ENCODE results near the gene TXNRD1.
A peak's percentile ranks its signal among the peaks of the same experiment; 100 is the strongest.
"Not testable (repeated sequence)": the region's sequence is repeated elsewhere in the genome, so short reads cannot be mapped to it uniquely, and the experiment has no call there.

Gene TXNRD1

DNA sequence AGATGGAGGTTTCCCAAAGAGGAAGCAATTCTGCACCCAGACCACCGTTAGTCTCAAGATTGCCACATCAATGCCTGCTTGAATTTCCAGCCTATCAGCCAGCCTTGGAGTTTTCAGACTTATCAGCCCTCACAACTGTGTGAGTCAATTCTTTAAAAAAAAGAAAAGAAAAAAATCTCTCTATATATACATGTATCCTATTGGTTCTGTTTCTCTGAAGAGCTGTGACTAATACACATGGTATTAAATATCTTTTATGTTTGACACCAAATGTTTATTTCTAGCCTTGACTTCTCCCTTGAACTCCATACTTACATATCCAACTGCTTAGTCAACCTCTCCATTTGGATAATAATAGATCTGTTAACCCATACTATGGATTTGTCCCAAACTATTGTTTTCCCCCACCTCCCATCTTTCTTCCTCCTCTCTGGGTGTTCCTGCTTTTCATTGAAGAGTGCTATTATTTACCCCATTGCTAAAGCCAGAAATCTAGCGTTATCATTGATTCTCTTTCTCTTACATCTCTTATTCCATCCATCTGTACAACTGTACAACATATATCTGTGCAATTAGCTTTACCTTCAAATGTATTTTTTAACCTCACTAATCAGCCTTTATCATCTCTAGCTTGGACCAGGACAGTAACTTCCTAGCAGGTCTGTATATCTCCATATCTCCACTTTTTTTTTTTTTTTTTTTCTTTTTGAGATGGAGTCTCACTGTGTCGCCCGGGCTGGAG is 65.3 kb downstream of the TXNRD1 start:
- no peak for DNase-seq (ENCODE audit: low spot score)

- no peak for DNase-seq (ENCODE audit: low spot score)
Observed at GRCh38 chr12:104281636-104282035, 66.1 kb downstream of the TXNRD1 start.

DNA sequence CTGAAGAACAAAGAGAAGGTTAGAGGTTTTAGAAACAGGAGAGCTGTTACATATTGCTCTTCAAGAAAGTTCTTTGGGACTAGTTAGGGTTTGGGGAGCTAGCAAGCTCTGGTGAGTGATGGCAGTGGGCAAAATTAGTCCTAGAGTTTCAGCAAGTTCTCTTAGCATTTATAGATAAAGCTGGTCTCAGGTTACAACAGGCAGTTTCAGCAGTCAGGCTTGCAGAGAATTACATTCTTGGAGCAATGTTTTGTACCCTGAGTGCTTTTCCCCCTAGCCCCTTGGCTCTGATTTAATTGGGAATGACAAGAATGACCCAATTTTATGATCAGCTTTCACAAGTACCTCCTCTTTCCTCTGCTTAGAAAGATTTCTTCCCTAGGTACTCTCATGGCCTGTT is 66.5 kb downstream of the TXNRD1 start:
- DNase-seq (ENCODE audit: low spot score): no peak

DNA sequence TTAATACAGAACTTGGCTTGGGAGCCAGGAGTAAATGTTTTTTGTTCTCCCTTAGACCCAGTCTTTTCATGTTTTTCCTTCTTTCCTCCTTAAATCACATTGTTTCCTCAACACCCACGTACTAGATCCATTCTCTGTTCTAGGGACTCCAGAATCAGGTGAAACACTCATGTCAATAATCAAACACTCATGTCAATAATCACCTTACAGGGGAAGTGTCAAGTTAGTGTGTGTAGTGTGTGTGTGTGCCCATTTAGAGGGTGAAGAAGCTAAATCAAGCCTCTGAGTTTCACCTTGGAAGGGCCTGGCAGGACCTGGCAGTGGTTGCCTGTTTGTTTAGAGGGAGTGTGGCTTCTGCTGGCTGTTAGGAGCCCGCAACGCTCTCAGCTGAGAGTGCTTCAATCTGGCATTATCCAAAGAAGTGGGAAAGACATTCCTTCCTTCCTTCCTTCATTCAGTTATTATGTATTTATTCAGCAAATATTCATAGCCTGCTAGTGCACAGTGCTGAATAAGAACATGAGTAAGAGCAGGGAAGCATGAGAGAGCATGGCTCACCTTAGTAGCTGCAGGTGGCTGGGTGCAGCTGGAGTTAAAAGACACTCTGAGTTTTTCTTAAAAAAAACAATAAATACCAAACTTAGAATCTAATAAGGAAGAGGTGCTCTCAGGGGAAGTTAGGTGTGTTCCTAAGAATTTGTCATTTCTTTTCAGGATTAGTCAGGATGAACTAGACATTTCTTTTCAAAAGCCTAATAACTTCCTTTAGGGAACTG is 70.3 kb downstream of the TXNRD1 start:
- no peak for DNase-seq (ENCODE audit: low spot score)

DNA sequence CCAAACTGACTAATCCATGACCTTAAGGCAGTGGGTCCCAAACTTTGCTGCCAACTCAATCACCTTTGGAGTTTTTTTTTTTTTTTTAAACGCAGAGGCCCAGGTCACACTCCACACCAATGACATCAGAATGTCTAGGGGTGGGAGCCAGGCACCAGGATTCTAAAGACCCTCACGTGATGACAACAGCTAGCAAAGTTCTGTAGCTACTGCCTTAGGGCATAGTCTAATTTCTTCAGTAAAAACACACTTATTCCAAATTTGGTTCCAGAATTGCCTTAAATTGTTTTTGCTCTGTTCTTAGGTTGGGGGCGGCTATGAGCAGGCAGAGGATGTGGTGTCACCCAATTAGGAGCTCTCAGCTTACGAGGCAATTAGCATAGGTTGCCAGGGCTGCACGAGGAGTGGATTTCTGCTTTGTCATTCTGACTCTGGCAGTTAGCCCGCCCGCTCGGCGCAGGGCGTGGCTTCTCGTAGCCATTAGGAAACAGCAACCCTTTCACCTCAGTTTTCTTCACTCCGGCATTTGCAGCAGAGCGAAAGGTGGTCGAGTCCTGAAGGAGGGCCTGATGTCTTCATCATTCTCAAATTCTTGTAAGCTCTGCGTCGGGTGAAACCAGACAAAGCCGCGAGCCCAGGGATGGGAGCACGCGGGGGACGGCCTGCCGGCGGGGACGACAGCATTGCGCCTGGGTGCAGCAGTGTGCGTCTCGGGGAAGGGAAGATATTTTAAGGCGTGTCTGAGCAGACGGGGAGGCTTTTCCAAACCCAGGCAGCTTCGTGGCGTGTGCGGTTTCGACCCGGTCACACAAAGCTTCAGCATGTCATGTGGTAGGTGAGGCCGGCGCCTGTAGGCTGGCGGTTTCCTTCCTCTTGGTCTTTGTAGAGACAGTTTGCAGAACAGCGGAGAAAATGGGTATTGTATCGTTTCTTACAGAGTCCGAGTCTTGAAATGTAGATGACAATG is 71.2 kb downstream of the TXNRD1 start:
- peak; percentile 92 for DNase-seq (ENCODE audit: low spot score)

GRCh38 chr12:104288635-104289274 is 73.2 kb downstream of the TXNRD1 start:
- DNase-seq (ENCODE audit: low spot score): peak; percentile 86

DNA sequence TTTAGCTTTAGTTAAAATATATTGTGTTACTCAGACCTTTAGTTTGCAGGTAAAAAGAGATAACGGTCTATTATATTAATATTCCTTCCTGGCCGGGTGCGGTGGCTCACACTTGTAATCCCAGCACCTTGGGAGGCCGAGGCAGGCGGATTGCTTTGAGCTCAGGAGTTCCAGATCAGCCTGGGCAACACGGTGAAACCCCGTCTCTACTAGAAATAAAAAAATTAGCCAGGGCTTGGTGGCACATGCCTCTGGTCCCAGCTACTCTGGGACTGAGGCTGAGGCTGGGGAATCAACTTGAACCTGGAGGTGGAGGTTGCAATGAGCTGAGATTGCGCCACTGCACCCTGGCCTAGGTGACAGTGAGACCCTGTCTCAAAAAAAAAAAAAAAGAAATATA is 74.7 kb downstream of the TXNRD1 start:
- no peak for DNase-seq (ENCODE audit: low spot score)

GRCh38 chr12:104290855-104291254 is 75.3 kb downstream of the TXNRD1 start:
- no peak for DNase-seq (ENCODE audit: low spot score)

- DNase-seq (ENCODE audit: low spot score): no peak
Observed at GRCh38 chr12:104291867-104292524, 76.4 kb downstream of the TXNRD1 start.

- no peak for DNase-seq (ENCODE audit: low spot score)
Observed at GRCh38 chr12:104292872-104293794, 77.6 kb downstream of the TXNRD1 start.

GRCh38 chr12:104294158-104294859 is 78.7 kb downstream of the TXNRD1 start:
- DNase-seq (ENCODE audit: low spot score): not testable (repeated sequence)

GRCh38 chr12:104294927-104295668 is 79.5 kb downstream of the TXNRD1 start:
- DNase-seq (ENCODE audit: low spot score): no peak

GRCh38 chr12:104295954-104296353 is 80.4 kb downstream of the TXNRD1 start:
- DNase-seq (ENCODE audit: low spot score): no peak

GRCh38 chr12:104296718-104297117 is 81.1 kb downstream of the TXNRD1 start:
- DNase-seq (ENCODE audit: low spot score): no peak

DNA sequence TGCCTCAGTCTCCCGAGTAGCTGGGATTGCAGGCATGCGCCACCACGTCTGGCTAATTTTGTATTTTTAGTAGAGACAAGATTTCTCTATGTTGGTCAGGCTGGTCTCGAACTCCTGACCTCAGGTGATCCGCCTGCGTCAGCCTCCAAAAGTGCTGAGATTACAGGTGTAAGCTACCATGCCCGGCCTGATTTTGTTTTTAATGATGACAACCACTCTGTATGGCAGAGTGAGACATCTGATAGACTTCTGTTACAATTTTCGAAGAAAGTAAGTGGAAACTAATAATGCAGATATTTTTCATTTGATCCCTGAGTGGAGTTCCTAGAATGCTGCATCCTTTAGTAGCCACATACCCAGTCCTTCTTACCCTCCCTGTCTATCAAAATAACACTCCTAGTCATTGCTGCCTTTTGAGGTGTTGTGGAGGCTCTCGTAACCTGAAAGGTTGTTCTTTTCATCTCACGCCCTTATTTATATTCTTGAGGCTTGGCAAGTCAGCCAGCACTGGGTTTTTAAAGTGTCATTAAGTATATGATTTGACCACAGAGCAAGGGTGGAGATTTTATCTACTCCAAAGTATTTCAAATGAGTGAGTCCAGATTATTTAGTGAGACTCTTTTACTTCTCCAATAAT is 82.0 kb downstream of the TXNRD1 start:
- DNase-seq (ENCODE audit: low spot score): no peak

DNA sequence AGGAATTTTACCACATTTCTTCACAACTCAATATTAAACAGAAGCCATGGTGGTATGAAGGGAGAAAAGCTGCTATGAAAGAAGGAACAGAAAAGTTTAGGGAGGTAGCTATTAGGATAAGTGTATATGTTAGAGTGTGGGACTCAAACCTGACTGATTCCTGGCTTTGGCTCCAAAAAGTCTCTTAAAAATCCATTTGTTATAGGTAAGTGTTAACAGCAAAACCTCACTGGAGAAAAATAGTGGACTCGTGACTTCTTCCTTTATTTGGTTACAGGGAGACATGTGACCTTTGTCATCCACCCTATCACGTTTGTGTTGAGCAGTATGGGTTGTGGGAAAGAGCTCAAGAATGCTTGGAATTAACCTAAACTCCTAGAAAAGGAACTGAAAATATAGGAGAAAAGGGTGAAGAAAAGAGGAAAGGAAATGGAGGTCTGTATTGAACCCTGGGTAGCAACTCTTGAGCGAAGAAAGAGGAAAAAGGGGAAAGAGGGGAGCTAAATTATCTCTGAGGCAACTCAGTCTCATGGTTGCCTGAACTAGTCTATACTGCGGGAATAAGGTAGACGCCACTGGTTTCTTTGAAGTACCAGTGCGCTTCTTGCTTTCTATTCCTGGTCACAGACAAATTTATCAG is 84.4 kb downstream of the TXNRD1 start:
- DNase-seq (ENCODE audit: low spot score): no peak

DNA sequence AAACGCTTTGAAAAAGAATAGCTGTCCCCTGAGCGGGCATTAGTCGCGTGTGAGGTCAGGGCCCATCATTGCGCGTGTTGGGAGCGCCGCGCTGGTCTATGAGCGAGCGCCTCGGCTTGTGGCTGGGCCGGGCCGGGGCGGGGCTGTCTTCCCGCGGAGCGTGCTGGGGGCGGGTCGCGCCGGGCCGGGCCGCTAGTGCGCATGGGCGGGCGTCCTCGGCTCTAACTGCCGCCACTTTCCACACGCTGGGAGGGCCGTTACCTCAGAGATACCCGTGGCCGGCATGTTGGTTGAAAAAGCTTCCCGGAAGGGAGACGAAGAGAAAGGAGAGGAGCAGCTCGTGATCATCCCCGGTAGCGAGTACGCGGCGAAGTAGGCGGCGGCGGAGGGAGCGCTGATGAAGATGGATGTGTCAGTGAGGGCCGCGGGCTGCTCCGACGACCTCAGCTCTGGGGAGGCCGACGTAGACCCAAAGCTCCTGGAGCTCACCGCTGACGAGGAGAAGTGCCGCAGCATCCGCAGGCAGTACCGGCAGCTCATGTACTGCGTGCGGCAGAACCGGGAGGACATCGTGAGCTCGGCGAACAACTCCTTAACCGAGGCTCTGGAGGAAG is 88.1 kb downstream of the TXNRD1 start, which contains the start of gene EID3:
TSS of gene EID3 (plus strand) at position 202 of the 614 bp plus-strand sequence. CDS start at position 398, 196 bp downstream.
- peak; percentile 87 for DNase-seq (ENCODE audit: low spot score)
